ENCODE measurements around the gene MECP2.

Gene MECP2

DNA sequence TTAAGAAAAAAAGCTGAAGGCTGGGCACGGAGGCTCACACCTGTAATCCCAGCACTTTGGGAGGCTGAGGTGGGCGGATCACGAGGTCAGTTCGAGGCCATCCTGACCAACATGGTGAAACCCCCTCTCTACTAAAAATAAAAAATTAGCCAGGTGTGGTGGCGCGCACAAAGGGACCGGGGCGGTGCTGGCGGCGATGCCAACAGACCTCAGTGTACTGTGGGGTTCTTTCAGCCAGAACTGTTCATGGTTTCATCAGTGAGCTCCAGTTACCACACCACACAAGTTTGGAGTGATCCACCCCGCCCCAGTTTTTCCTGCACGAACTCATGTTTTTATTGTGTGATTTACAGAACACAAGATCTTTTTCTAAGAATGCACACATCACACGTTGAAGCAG, 56.7 kb downstream of the MECP2 start:
- no peak overlapping the region for H3K4me2 ChIP-seq (ENCODE audit: low read depth, low read length, poor library complexity, severe bottlenecking)
- H3K4me3 ChIP-seq (ENCODE audit: insufficient read depth, low read length, poor library complexity, severe bottlenecking) = no peak overlapping the region
- no peaks in the 10 kb centered on the region for H3K9me2 ChIP-seq (replicated peaks; ENCODE audit: insufficient read depth, low read length)
- no peaks in the 10 kb centered on the region for H4K20me1 ChIP-seq (ENCODE audit: low read depth, low read length)
- no peak for TF ChIP-seq EZH2phosphoT487 (conservative IDR thresholded peaks at IDR 0.05; ENCODE audit: low read length)
- TF ChIP-seq, protein P1, sequence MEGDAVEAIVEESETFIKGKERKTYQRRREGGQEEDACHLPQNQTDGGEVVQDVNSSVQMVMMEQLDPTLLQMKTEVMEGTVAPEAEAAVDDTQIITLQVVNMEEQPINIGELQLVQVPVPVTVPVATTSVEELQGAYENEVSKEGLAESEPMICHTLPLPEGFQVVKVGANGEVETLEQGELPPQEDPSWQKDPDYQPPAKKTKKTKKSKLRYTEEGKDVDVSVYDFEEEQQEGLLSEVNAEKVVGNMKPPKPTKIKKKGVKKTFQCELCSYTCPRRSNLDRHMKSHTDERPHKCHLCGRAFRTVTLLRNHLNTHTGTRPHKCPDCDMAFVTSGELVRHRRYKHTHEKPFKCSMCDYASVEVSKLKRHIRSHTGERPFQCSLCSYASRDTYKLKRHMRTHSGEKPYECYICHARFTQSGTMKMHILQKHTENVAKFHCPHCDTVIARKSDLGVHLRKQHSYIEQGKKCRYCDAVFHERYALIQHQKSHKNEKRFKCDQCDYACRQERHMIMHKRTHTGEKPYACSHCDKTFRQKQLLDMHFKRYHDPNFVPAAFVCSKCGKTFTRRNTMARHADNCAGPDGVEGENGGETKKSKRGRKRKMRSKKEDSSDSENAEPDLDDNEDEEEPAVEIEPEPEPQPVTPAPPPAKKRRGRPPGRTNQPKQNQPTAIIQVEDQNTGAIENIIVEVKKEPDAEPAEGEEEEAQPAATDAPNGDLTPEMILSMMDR (IDR thresholded peaks at IDR 0.05; ENCODE audit: insufficient read depth, low read length, poor library complexity, severe bottlenecking) = no peak
- no peak overlapping the region for H3K27ac ChIP-seq (ENCODE audit: low read depth, low read length)
- no peaks in the 10 kb centered on the region for H3K9me3 ChIP-seq (ENCODE audit: insufficient read depth, low read length)
- no peaks in the 10 kb centered on the region for H3K27me3 ChIP-seq (ENCODE audit: low read length)
- H3K9ac ChIP-seq (ENCODE audit: low read length) = no peak overlapping the region
- H3K79me2 ChIP-seq (ENCODE audit: insufficient read depth, low read length) = peaks cover 26% of the 10 kb centered on the region; the same call in 1 of the 2 replicates
- H3F3A ChIP-seq (ENCODE audit: insufficient read depth) = no peaks in the 10 kb centered on the region
- H2AFZ ChIP-seq (ENCODE audit: low read depth, low read length, severe bottlenecking) = no peak overlapping the region
- H3K36me3 ChIP-seq (ENCODE audit: low read length) = no peaks in the 10 kb centered on the region

DNA sequence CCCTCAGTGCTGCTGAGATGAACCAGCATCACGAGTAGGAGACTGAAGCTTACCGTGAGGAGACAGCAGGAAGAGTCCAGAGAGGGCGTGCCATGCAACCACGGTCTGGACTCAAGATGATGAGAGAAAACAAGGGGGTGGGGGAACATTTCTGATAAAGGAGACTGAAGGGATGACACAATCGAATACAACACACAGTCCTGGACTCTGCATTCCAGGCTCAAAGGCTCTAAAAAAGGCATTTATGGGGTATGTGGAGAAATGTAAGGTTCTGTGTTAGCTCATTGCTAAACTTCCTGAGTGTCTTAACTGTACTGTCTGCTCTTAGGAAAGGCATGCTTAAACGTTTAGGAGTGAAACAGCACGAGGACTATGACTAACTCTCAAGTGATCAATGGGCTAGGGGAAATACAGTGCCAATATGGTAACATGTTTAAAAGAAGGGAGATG, 57.2 kb downstream of the MECP2 start:
- TF ChIP-seq, protein P1 (IDR thresholded peaks at IDR 0.05; ENCODE audit: insufficient read depth, low read length, poor library complexity, severe bottlenecking) = no peak
- no peak for TF ChIP-seq EZH2phosphoT487 (conservative IDR thresholded peaks at IDR 0.05; ENCODE audit: low read length)
- Histone ChIP-seq H2AFZ (ENCODE audit: low read depth, low read length, severe bottlenecking) (no peak overlapping the region), H3K27ac (ENCODE audit: low read depth, low read length) (no peak overlapping the region), H3K27me3 (ENCODE audit: low read length) (no peaks in the 10 kb centered on the region), H4K20me1 (ENCODE audit: low read depth, low read length) (no peaks in the 10 kb centered on the region), H3K9me3 (ENCODE audit: insufficient read depth, low read length) (no peaks in the 10 kb centered on the region), H3K36me3 (ENCODE audit: low read length) (no peaks in the 10 kb centered on the region), H3K4me3 (ENCODE audit: insufficient read depth, low read length, poor library complexity, severe bottlenecking) (no peak overlapping the region), H3F3A (ENCODE audit: insufficient read depth) (no peaks in the 10 kb centered on the region), H3K79me2 (ENCODE audit: insufficient read depth, low read length) (peaks cover 30% of the 10 kb centered on the region; the same call in 1 of the 2 replicates), H3K9ac (ENCODE audit: low read length) (no peak overlapping the region), H3K9me2 (replicated peaks; ENCODE audit: insufficient read depth, low read length) (no peaks in the 10 kb centered on the region), H3K4me2 (ENCODE audit: low read depth, low read length, poor library complexity, severe bottlenecking) (no peak overlapping the region)

DNA sequence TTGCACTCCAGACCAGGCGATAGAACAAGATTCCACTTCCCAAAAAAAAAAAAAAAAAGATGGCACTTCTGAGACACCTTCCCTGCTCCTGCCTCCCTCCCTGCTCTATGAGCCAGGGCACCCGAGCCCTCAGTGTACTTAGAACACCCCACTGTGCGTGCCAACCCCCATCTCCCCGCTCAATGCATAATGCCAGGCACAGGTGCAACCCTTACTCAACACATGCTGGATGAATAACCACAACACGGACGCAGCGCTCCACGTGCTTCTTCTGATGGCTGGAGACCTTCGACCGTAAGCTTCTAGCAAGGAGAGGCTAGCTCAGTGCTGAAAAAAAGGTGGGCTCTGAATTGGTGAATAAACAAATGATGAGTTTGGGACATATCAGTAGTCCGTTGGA, 57.9 kb downstream of the MECP2 start:
- Histone ChIP-seq H3K27me3 (ENCODE audit: low read length) (no peaks in the 10 kb centered on the region), H3K9me3 (ENCODE audit: insufficient read depth, low read length) (no peaks in the 10 kb centered on the region), H3F3A (ENCODE audit: insufficient read depth) (no peaks in the 10 kb centered on the region), H3K4me3 (ENCODE audit: insufficient read depth, low read length, poor library complexity, severe bottlenecking) (no peak overlapping the region), H3K9me2 (replicated peaks; ENCODE audit: insufficient read depth, low read length) (no peaks in the 10 kb centered on the region), H2AFZ (ENCODE audit: low read depth, low read length, severe bottlenecking) (no peak overlapping the region), H3K4me2 (ENCODE audit: low read depth, low read length, poor library complexity, severe bottlenecking) (no peak overlapping the region), H3K27ac (ENCODE audit: low read depth, low read length) (no peak overlapping the region), H4K20me1 (ENCODE audit: low read depth, low read length) (no peaks in the 10 kb centered on the region), H3K79me2 (ENCODE audit: insufficient read depth, low read length) (peaks cover 29% of the 10 kb centered on the region; the same call in 1 of the 2 replicates), H3K9ac (ENCODE audit: low read length) (no peak overlapping the region), H3K36me3 (ENCODE audit: low read length) (no peaks in the 10 kb centered on the region)
- TF ChIP-seq, protein P1 (IDR thresholded peaks at IDR 0.05; ENCODE audit: insufficient read depth, low read length, poor library complexity, severe bottlenecking) = no peak
- TF ChIP-seq EZH2phosphoT487 (conservative IDR thresholded peaks at IDR 0.05; ENCODE audit: low read length) = no peak
